MM.1S (cell line): Measurements from ENCODE around the gene IGLON5.

ENCODE experiments used
- DNase-seq: peaks from one replicate; pipeline ENCODE4 v3.0.0-alpha.2; 2015
- H2AFZ ChIP-seq: fragments of 300-600 bp; sonication (generic); 2 replicates; pipeline ENCODE4 v1.6.0; 2016; ENCODE audit warnings: antibody characterized with exemption, low read length
- H3F3A ChIP-seq: fragments of 300-600 bp; sonication (generic); 2 replicates; pipeline ENCODE4 v1.6.1; 2016; ENCODE audit warnings: mild to moderate bottlenecking, antibody characterized with exemption, low read length, moderate library complexity, mixed read lengths; ENCODE audit not compliant: insufficient read depth
- H3K27ac ChIP-seq: fragments of 300-600 bp; sonication (generic); 2 replicates; pipeline ENCODE4 v1.5.1; 2016; ENCODE audit warnings: mild to moderate bottlenecking, low read length
- H3K27me3 ChIP-seq: fragments of 300-600 bp; sonication (generic); replicated peaks from 2 replicates; pipeline ENCODE4 v1.6.0; 2016; ENCODE audit warnings: low read length; ENCODE audit not compliant: insufficient read depth
- H3K36me3 ChIP-seq: fragments of 300-600 bp; sonication (generic); replicated peaks from 2 replicates; pipeline ENCODE4 v1.6.1; 2016; ENCODE audit warnings: mild to moderate bottlenecking, low read length, mixed read lengths; ENCODE audit not compliant: insufficient read depth
- H3K4me1 ChIP-seq: fragments of 300-600 bp; sonication (generic); 2 replicates; pipeline ENCODE4 v1.6.1; 2016; ENCODE audit warnings: low read length, mixed read lengths
- H3K4me2 ChIP-seq: fragments of 300-600 bp; sonication (generic); 2 replicates; pipeline ENCODE4 v1.6.0; 2016; ENCODE audit warnings: low read depth, low read length
- H3K4me3 ChIP-seq: fragments of 300-600 bp; sonication (generic); 2 replicates; pipeline ENCODE4 v1.5.1; 2016; ENCODE audit warnings: low read length, mixed read lengths
- H3K79me2 ChIP-seq: fragments of 300-600 bp; sonication (generic); 2 replicates; pipeline ENCODE4 v1.6.1; 2016; ENCODE audit warnings: mixed run types, low read length, mixed read lengths
- H3K9ac ChIP-seq: fragments of 300-600 bp; sonication (generic); 2 replicates; pipeline ENCODE4 v1.6.1; 2016; ENCODE audit warnings: low read length, mixed read lengths
- H3K9me2 ChIP-seq: fragments of 300-600 bp; sonication (generic); replicated peaks from 2 replicates; pipeline ENCODE4 v1.6.1; 2016; ENCODE audit warnings: mild to moderate bottlenecking, low read length, mixed read lengths; ENCODE audit not compliant: insufficient read depth
- H3K9me3 ChIP-seq: fragments of 300-600 bp; sonication (generic); replicated peaks from 2 replicates; pipeline ENCODE4 v1.6.1; 2016; ENCODE audit warnings: mild to moderate bottlenecking, low read length, mixed read lengths; ENCODE audit not compliant: insufficient read depth
- H4K20me1 ChIP-seq: fragments of 300-600 bp; sonication (generic); 2 replicates; pipeline ENCODE4 v1.6.1; 2016; ENCODE audit warnings: mild to moderate bottlenecking, low read length, moderate library complexity, mixed read lengths; ENCODE audit not compliant: insufficient read depth
- CTCF ChIP-seq: fragments of 300-600 bp; sonication (generic); IDR thresholded peaks from 2 replicates; pipeline ENCODE4 v1.5.1; 2016; ENCODE audit warnings: antibody characterized with exemption, low read length, mixed read lengths
- EZH2 ChIP-seq: fragments of 300-600 bp; sonication (generic); optimal IDR thresholded peaks from 2 replicates; pipeline ENCODE3; 2017; ENCODE audit warnings: low read depth, mild to moderate bottlenecking, antibody characterized with exemption, low read length, mixed read lengths
- EZH2phosphoT487 ChIP-seq: fragments of 300-600 bp; sonication (generic); IDR thresholded peaks from 2 replicates; pipeline ENCODE4 v1.6.1; 2018; ENCODE audit warnings: antibody characterized with exemption, low read length

IGLON5 gene

DNA sequence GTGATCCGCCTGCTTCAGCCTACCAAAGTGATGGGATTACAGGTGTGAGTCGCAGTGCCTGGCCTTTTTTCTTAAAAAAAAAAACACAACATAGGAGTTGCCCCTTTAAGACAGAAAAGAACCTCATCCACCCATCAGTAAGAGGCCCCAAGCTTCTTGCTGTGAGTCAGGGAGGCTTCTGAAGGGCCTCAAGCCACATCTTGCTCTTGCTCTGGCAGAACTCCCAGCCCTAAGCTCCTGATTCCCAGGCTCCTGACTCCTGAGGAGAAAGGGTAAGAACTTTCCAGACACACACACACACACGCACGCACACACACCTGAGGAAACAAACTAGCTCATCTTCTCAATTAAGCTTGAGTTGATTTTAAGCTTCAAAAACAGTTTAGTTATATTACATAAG is 47.9 kb downstream of the IGLON5 start:
- no peak for DNase-seq
- no peak overlapping the region for H3K27ac ChIP-seq
- no peaks in the 10 kb centered on the region for H3K9me3 ChIP-seq
- no peaks in the 10 kb centered on the region for H3K27me3 ChIP-seq
- TF ChIP-seq EZH2: no peak
- H3K36me3 ChIP-seq: no peaks in the 10 kb centered on the region
- H3K4me3 ChIP-seq: no peak overlapping the region
- no peaks in the 10 kb centered on the region for H3K4me1 ChIP-seq
- no peak overlapping the region for H2AFZ ChIP-seq
- H3K4me2 ChIP-seq: no peak overlapping the region
- H3K9me2 ChIP-seq: no peaks in the 10 kb centered on the region
- H3K79me2 ChIP-seq: no peaks in the 10 kb centered on the region
- H3K9ac ChIP-seq: no peak overlapping the region
- no peaks in the 10 kb centered on the region for H3F3A ChIP-seq
- H4K20me1 ChIP-seq: no peaks in the 10 kb centered on the region

DNA sequence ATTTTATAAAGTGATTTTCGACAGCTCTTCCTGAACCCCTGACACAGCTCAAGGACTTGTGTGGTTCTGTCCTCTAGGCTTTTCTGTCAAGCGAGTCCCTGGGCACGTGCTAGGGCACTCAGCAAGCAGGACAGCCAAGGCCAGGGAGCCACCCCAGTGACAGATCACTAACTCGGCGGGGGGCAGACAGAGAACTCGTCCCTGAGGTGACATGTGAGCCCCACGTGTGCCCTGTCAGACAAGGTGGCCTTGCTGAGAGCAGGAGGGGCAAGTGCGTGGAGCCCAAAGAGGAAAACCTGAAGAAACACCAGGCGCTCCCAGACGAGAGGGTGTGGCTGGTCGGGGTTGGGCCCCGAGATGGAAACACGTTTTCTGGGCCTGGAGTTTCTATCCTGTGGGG is 49.8 kb downstream of the IGLON5 start:
- H2AFZ ChIP-seq: no peak overlapping the region
- H3K9ac ChIP-seq: no peak overlapping the region
- no peaks in the 10 kb centered on the region for H3K27me3 ChIP-seq
- H3F3A ChIP-seq: no peaks in the 10 kb centered on the region
- no peak overlapping the region for H3K4me2 ChIP-seq
- H3K27ac ChIP-seq: no peak overlapping the region
- H3K4me3 ChIP-seq: no peak overlapping the region
- H3K4me1 ChIP-seq: no peaks in the 10 kb centered on the region
- no peaks in the 10 kb centered on the region for H3K9me3 ChIP-seq
- DNase-seq: no peak
- H3K79me2 ChIP-seq: no peaks in the 10 kb centered on the region
- H3K9me2 ChIP-seq: no peaks in the 10 kb centered on the region
- TF ChIP-seq CTCF: no peak
- no peak for TF ChIP-seq EZH2phosphoT487
- no peak for TF ChIP-seq EZH2
- H4K20me1 ChIP-seq: no peaks in the 10 kb centered on the region
- H3K36me3 ChIP-seq: no peaks in the 10 kb centered on the region

- H3K27ac ChIP-seq: no peak overlapping the region
- H2AFZ ChIP-seq: no peak overlapping the region
- DNase-seq: no peak
- H3F3A ChIP-seq: no peaks in the 10 kb centered on the region
- no peaks in the 10 kb centered on the region for H3K27me3 ChIP-seq
- no peaks in the 10 kb centered on the region for H3K9me3 ChIP-seq
- H3K36me3 ChIP-seq: no peaks in the 10 kb centered on the region
- H3K9me2 ChIP-seq: no peaks in the 10 kb centered on the region
- no peak overlapping the region for H3K4me2 ChIP-seq
- TF ChIP-seq EZH2: no peak
- H3K79me2 ChIP-seq: no peaks in the 10 kb centered on the region
- H3K4me3 ChIP-seq: no peak overlapping the region
- H3K4me1 ChIP-seq: no peaks in the 10 kb centered on the region
- H4K20me1 ChIP-seq: no peaks in the 10 kb centered on the region
- H3K9ac ChIP-seq: no peak overlapping the region
Observed at GRCh38 chr19:51364200-51365106, 53.0 kb downstream of the IGLON5 start.

DNA sequence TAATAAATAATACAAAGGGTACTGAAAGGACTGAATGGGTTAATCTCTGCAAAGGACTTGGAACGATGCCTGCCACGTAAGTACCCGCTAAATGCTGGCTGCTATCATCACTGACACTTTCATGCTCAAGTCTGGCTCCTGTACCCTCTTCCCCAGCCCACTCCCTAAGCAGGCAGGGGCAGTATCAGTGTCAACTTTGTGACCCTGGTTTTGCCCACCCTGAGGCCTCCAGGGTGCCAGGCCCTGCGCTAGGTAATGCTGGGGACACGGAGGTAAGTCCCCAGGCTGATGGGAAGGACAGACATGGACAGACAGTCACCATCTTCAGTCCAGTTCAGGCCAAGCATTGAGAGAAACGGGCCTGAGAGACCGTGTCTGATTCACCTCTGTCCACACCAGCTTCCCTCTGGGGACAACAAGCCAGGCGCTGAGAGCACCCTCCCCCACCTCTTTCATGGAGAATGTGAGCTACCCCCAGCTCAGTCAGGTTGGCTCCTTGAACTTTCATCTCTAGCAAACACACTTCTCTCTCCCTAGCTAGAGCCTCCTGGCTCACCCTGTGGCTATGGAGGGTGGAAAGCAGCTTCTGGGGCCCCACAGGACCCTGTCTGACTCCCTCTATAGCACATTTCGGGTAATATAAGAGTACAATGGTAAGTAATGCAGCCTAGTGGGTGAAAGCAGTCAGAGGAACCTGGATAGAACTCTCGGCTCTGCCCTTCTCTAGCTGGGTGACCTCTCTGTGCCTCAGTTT is 53.9 kb downstream of the IGLON5 start:
- no peak for DNase-seq
- Histone ChIP-seq H3K9me3 (no peaks in the 10 kb centered on the region), H3K9me2 (no peaks in the 10 kb centered on the region), H3K9ac (no peak overlapping the region), H3K27ac (no peak overlapping the region), H3K79me2 (no peaks in the 10 kb centered on the region), H3K4me1 (no peaks in the 10 kb centered on the region), H3K4me2 (no peak overlapping the region), H3F3A (no peaks in the 10 kb centered on the region), H2AFZ (no peak overlapping the region), H3K27me3 (no peaks in the 10 kb centered on the region), H3K36me3 (no peaks in the 10 kb centered on the region), H3K4me3 (no peak overlapping the region), H4K20me1 (no peaks in the 10 kb centered on the region)
- TF ChIP-seq EZH2phosphoT487 (no peak), EZH2 (no peak), CTCF (no peak)
